Measurements from ENCODE around the gene FAM167B.

DNA sequence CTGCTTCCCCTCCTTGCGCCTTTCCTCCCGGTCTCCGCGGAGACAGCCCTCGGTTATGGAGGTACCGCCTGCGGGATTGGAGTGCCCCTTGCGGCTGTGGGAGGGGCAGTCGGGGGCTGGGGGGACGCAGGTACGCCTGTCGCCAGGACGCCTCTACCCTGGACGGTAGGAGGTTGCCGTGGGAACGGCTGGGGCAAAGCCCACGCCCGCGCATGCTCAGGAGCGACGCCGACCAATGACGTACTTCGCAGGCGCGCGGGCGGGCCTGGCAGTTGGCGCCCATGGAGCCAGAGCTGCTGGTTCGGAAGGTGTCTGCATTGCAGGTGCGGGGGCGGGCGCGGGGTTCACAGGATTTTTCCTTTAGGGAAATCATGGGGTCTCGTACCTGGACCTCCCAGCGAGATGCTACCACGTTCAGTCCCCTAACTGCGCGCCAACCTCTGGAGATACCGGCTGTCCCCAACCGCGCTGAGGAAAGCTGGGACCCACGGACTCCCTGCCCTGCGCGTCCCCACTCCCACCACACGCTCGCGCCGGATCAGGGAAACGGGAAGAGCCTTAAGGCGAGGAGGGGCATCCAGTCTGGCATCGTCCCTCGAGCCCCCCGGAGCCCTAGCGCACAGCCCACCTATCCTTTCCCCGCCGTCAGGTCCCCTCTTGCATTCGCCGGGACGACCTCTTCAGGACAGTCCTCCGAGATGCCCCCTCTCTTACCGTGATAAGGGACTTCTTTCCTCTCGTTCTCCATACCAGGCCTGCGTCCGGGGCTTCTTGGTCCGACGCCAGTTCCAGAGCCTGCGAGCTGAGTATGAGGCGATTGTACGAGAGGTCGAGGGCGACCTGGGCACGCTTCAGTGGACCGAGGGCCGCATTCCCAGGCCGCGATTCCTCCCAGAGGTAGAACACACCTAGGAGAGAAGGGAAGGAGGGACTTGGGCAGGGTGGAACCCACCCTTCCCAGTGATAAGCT lies 41.3 kb upstream of the FAM167B start, which contains the start of gene IQCC:
- TF ChIP-seq CTCF (IDR thresholded peaks at IDR 0.05) = no peak
- no peak for TF ChIP-seq RFX5 (IDR thresholded peaks at IDR 0.05)
